HepG2 (cell line): ENCODE results near the gene CPLX1. TPM values are rescaled to one million over a fixed set of nuclear protein-coding genes. Genes with fewer than 3 reads are reported as not detected.

ENCODE experiments used
- HNRNPH1 ChIP-seq: fragments of 200-400 bp; formaldehyde crosslinking; optimal IDR thresholded peaks from 2 replicates; pipeline ENCODE3; 2017; ENCODE audit warnings: mild to moderate bottlenecking, low read depth, low read length
- KLF16 ChIP-seq, 2 experiments: sonication (generic) in 1 of 2; formaldehyde crosslinking in 1 of 2; IDR thresholded peaks; 2 replicates each; pipeline versions ENCODE4 v1.6.1 to v1.8.0; 2016 to 2023; ENCODE audit warnings: missing genetic modification reagents in 2 of 2, missing compliant biosample characterization in 1 of 2
- SP2 ChIP-seq: sonication (generic); formaldehyde crosslinking; IDR thresholded peaks from 2 replicates; pipeline ENCODE4 v1.5.1; 2020; ENCODE audit warnings: mild to moderate bottlenecking, missing genetic modification reagents
- ZNF124 ChIP-seq: sonication (generic); formaldehyde crosslinking; IDR thresholded peaks from 2 replicates; pipeline ENCODE4 v1.4.0; 2020; ENCODE audit warnings: missing genetic modification reagents
- polyA plus RNA-seq, 8 experiments: library from polyadenylated mRNA; depleted of rRNA in 3 of 8; stranded (reverse) in 7 of 8; unstranded in 1 of 8; fragments of >200 nt; fragmentation: Illumina TruSeq in 4 of 8; extraction: Trizol in 4 of 8; gene quantifications; 2 replicates each; pipeline versions ENCODE4 v1.2.1 to v1.2.3, GENCODE V29; 2011 to 2016; ENCODE audit warnings: low read depth in 4 of 8, missing spikeins in 1 of 8, mixed read lengths in 1 of 8; ENCODE audit not compliant: insufficient read depth in 1 of 8
- total RNA-seq, 5 experiments: library from RNA; depleted of rRNA; stranded (reverse); fragments of >200 nt; fragmentation: Illumina TruSeq; extraction: Trizol; gene quantifications; 2 replicates each; pipeline ENCODE4 v1.2.3, GENCODE V29; 2016; ENCODE audit warnings: low read depth in 1 of 5
- TF ChIP-seq, protein P1 (sequence below): sonication (generic); formaldehyde crosslinking; IDR thresholded peaks from 2 replicates; pipeline ENCODE4 v1.5.0; 2020; ENCODE audit warnings: mild to moderate bottlenecking, missing genetic modification reagents, borderline replicate concordance
- TF ChIP-seq, protein P2 (sequence below): sonication (generic); formaldehyde crosslinking; IDR thresholded peaks from 2 replicates; pipeline ENCODE4 v1.8.0; 2022; ENCODE audit warnings: missing genetic modification reagents, mild to moderate bottlenecking, inconsistent platforms, borderline replicate concordance

Gene CPLX1
- total and polyA plus RNA-seq, 2 of the 13 experiments (the other 11 are each of a cell fraction or from before 2014, with no cell fraction given), result 0.18 TPM

DNA sequence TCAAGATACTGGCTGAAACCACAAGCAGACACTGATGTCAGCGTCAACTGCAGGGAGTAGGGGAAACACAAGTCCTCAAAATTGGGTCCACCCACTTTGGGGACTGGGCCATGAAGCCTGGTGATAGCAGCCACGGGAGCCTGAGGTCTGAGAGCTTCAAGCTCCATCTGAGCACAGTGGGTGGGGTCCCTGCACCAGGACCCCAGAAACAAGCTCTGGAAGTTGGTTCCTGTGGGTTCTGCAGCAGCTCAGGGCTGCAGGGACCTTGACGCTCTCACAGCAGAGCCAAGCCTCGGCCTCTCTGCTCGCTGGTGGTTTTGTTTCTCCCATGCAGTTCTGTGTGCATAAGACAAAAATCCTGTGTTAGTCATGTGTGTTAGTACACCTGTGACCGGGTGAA is 54.5 kb downstream of the CPLX1 start (continued):
- TF ChIP-seq, protein P1, sequence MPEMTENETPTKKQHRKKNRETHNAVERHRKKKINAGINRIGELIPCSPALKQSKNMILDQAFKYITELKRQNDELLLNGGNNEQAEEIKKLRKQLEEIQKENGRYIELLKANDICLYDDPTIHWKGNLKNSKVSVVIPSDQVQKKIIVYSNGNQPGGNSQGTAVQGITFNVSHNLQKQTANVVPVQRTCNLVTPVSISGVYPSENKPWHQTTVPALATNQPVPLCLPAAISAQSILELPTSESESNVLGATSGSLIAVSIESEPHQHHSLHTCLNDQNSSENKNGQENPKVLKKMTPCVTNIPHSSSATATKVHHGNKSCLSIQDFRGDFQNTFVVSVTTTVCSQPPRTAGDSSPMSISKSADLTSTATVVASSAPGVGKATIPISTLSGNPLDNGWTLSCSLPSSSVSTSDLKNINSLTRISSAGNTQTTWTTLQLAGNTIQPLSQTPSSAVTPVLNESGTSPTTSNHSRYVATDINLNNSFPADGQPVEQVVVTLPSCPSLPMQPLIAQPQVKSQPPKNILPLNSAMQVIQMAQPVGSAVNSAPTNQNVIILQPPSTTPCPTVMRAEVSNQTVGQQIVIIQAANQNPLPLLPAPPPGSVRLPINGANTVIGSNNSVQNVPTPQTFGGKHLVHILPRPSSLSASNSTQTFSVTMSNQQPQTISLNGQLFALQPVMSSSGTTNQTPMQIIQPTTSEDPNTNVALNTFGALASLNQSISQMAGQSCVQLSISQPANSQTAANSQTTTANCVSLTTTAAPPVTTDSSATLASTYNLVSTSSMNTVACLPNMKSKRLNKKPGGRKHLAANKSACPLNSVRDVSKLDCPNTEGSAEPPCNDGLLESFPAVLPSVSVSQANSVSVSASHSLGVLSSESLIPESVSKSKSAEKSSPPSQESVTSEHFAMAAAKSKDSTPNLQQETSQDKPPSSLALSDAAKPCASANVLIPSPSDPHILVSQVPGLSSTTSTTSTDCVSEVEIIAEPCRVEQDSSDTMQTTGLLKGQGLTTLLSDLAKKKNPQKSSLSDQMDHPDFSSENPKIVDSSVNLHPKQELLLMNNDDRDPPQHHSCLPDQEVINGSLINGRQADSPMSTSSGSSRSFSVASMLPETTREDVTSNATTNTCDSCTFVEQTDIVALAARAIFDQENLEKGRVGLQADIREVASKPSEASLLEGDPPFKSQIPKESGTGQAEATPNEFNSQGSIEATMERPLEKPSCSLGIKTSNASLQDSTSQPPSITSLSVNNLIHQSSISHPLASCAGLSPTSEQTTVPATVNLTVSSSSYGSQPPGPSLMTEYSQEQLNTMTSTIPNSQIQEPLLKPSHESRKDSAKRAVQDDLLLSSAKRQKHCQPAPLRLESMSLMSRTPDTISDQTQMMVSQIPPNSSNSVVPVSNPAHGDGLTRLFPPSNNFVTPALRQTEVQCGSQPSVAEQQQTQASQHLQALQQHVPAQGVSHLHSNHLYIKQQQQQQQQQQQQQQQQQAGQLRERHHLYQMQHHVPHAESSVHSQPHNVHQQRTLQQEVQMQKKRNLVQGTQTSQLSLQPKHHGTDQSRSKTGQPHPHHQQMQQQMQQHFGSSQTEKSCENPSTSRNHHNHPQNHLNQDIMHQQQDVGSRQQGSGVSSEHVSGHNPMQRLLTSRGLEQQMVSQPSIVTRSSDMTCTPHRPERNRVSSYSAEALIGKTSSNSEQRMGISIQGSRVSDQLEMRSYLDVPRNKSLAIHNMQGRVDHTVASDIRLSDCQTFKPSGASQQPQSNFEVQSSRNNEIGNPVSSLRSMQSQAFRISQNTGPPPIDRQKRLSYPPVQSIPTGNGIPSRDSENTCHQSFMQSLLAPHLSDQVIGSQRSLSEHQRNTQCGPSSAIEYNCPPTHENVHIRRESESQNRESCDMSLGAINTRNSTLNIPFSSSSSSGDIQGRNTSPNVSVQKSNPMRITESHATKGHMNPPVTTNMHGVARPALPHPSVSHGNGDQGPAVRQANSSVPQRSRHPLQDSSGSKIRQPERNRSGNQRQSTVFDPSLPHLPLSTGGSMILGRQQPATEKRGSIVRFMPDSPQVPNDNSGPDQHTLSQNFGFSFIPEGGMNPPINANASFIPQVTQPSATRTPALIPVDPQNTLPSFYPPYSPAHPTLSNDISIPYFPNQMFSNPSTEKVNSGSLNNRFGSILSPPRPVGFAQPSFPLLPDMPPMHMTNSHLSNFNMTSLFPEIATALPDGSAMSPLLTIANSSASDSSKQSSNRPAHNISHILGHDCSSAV, result no peak
- TF ChIP-seq HNRNPH1, result no peak
- TF ChIP-seq, protein P2, sequence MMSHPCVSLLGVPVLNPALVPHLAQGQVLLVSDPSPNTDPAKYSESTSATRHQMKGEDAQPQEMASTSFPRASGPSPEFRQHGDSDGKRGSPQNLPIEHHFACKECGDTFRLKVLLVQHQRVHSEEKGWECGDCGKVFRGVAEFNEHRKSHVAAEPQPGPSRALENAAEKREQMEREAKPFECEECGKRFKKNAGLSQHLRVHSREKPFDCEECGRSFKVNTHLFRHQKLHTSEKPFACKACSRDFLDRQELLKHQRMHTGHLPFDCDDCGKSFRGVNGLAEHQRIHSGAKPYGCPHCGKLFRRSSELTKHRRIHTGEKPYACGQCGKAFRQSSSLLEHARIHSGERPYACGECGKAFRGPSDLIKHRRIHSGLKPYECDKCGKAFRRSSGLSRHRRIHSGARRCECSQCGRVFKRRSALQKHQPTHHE, result no peak
- TF ChIP-seq KLF16 (CRISPR knock-in tag; IDR thresholded peaks at IDR 0.05), result no peak
- no peak for TF ChIP-seq ZNF124 (CRISPR knock-in tag)
- no peak for TF ChIP-seq SP2 (CRISPR knock-in tag)
